Peyer's patch (tissue), 4 donors: ENCODE data around the gene SLAIN2. TPM values are rescaled to one million over a fixed set of nuclear protein-coding genes. Genes with fewer than 3 reads are reported as not detected.

Experiments used
- DNase-seq, 3 donors: peaks; one replicate each; pipeline ENCODE4 v3.0.0-alpha.2; 2017 to 2019
- H3K27ac ChIP-seq, 4 donors: fragments of 200-600 bp; sonication (generic); one replicate each; pipeline ENCODE4 v1.5.1; 2016 to 2019
- H3K27me3 ChIP-seq, 2 donors: fragments of 200-600 bp; sonication (generic); one replicate each; pipeline ENCODE4 v1.5.1; 2019
- H3K36me3 ChIP-seq, 3 donors: fragments of 200-600 bp; sonication (generic); one replicate each; pipeline ENCODE4 v1.5.1; 2016 to 2019
- H3K4me1 ChIP-seq, 4 donors: fragments of 200-600 bp; sonication (generic); one replicate each; pipeline ENCODE4 v1.5.1; 2016 to 2019
- H3K4me3 ChIP-seq, 4 donors: fragments of 200-600 bp; sonication (generic); 1 replicate in 3 of 4; 2 replicates in 1 of 4; pipeline ENCODE4 v1.5.1; 2016 to 2019; ENCODE audit warnings: mild to moderate bottlenecking in 1 of 4
- H3K9me3 ChIP-seq, 4 donors: fragments of 200-600 bp; sonication (generic); one replicate each; pipeline ENCODE4 v1.5.1; 2016 to 2019; ENCODE audit warnings: mild to moderate bottlenecking in 1 of 4
- CTCF ChIP-seq, 6 experiments: fragments of 450-650 bp in 4 of 6; fragments of 200-600 bp in 2 of 6; sonication (generic) in 1 of 6; IDR thresholded peaks; one replicate each; pipeline ENCODE4 v1.5.1; 2017 to 2019; ENCODE audit warnings: antibody characterized with exemption in 6 of 6, mild to moderate bottlenecking in 3 of 6, moderate library complexity in 1 of 6
- POLR2A ChIP-seq, 2 donors: fragments of 450-650 bp; IDR thresholded peaks; one replicate each; pipeline ENCODE4 v1.5.1; 2017; ENCODE audit warnings: antibody characterized with exemption in 2 of 2, mild to moderate bottlenecking in 2 of 2, moderate library complexity in 2 of 2
- total RNA-seq, 4 donors: library from RNA; depleted of rRNA; stranded (reverse); fragments of >200 nt; gene quantifications; one replicate each; pipeline ENCODE4 v1.1.0, GENCODE V29; 2016

Gene SLAIN2
- total RNA-seq, 4 donors from 2014 or later = 19.1 to 40.9 (median 22.4) TPM

- no peak for DNase-seq
- Histone ChIP-seq H3K4me1 (peaks cover 0 to 5% (median 0%) of the 10 kb centered on the region in 4 donors), H3K27me3 (no peaks in the 10 kb centered on the region), H3K4me3 (no peak overlapping the region), H3K27ac (no peak overlapping the region), H3K36me3 (no peaks in the 10 kb centered on the region), H3K9me3 (no peaks in the 10 kb centered on the region)
- no peak for TF ChIP-seq POLR2A (IDR thresholded peaks at IDR 0.05)
- no peak for TF ChIP-seq CTCF (IDR thresholded peaks at IDR 0.05)
These were observed 19.1 kb downstream of the SLAIN2 start for GRCh38 chr4:48360285-48361011.

GRCh38 chr4:48361012-48361400 lies 19.7 kb downstream of the SLAIN2 start:
- no peaks in the 10 kb centered on the region for H3K36me3 ChIP-seq
- no peaks in the 10 kb centered on the region for H3K27me3 ChIP-seq
- TF ChIP-seq CTCF (IDR thresholded peaks at IDR 0.05) (no peak), POLR2A (IDR thresholded peaks at IDR 0.05) (no peak)
- peaks cover 0 to 10% (median 0%) of the 10 kb centered on the region in 4 donors for H3K4me1 ChIP-seq
- DNase-seq = no peak
- no peaks in the 10 kb centered on the region for H3K9me3 ChIP-seq
- no peak overlapping the region for H3K27ac ChIP-seq
- no peak overlapping the region for H3K4me3 ChIP-seq

GRCh38 chr4:48366611-48367010 lies 25.3 kb downstream of the SLAIN2 start:
- H3K27ac ChIP-seq = no peak overlapping the region
- TF ChIP-seq CTCF (IDR thresholded peaks at IDR 0.05) (no peak), POLR2A (IDR thresholded peaks at IDR 0.05) (no peak)
- no peaks in the 10 kb centered on the region for H3K9me3 ChIP-seq
- H3K27me3 ChIP-seq = no peaks in the 10 kb centered on the region
- H3K4me1 ChIP-seq = peaks cover 0 to 13% (median 0%) of the 10 kb centered on the region in 4 donors
- H3K4me3 ChIP-seq = no peak overlapping the region
- H3K36me3 ChIP-seq = no peaks in the 10 kb centered on the region
- DNase-seq = no peak

- Histone ChIP-seq H3K9me3 (no peaks in the 10 kb centered on the region), H3K36me3 (no peaks in the 10 kb centered on the region), H3K4me3 (no peak overlapping the region), H3K27ac (no peak overlapping the region), H3K27me3 (no peaks in the 10 kb centered on the region), H3K4me1 (peaks cover 0 to 13% (median 0%) of the 10 kb centered on the region in 4 donors)
- DNase-seq = no peak
- TF ChIP-seq POLR2A (IDR thresholded peaks at IDR 0.05) (no peak), CTCF (IDR thresholded peaks at IDR 0.05) (no peak)
These were observed 25.7 kb downstream of the SLAIN2 start for GRCh38 chr4:48367016-48367415.

GRCh38 chr4:48368389-48368788 lies 27.1 kb downstream of the SLAIN2 start:
- TF ChIP-seq POLR2A (IDR thresholded peaks at IDR 0.05) = no peak
- TF ChIP-seq CTCF (IDR thresholded peaks at IDR 0.05) = no peak
- Histone ChIP-seq H3K4me3 (no peak overlapping the region), H3K36me3 (no peaks in the 10 kb centered on the region), H3K27ac (no peak overlapping the region), H3K4me1 (peaks cover 0 to 17% (median 0%) of the 10 kb centered on the region in 4 donors), H3K27me3 (no peaks in the 10 kb centered on the region), H3K9me3 (no peaks in the 10 kb centered on the region)
- DNase-seq = no peak
